KMS-11 (cell line): Measurements from ENCODE around the gene CRIM1.
A peak's percentile ranks its signal among the peaks of the same experiment; 100 is the strongest.

ENCODE experiments used
- H2AFZ ChIP-seq: fragments of 200-600 bp; sonication (generic); 2 replicates; pipeline ENCODE4 v1.6.1; 2016; ENCODE audit warnings: antibody characterized with exemption, mixed run types, low read depth
- H3K27ac ChIP-seq: fragments of 200-600 bp; sonication (generic); 2 replicates; pipeline ENCODE4 v1.6.1; 2016; ENCODE audit warnings: mild to moderate bottlenecking, mixed run types
- H3K27me3 ChIP-seq: fragments of 200-600 bp; sonication (generic); 2 replicates; pipeline ENCODE4 v1.6.1; 2017; ENCODE audit warnings: mild to moderate bottlenecking, low read depth, mixed run types, moderate library complexity; ENCODE audit not compliant: insufficient read depth
- H3K36me3 ChIP-seq: fragments of 200-600 bp; sonication (generic); 2 replicates; pipeline ENCODE4 v1.6.1; 2017; ENCODE audit warnings: mild to moderate bottlenecking, mixed run types; ENCODE audit not compliant: insufficient read depth
- H3K4me1 ChIP-seq: fragments of 200-600 bp; sonication (generic); 2 replicates; pipeline ENCODE4 v1.6.1; 2016; ENCODE audit warnings: mild to moderate bottlenecking, low read depth, mixed run types; ENCODE audit not compliant: poor library complexity, severe bottlenecking
- H3K4me2 ChIP-seq: fragments of 200-600 bp; sonication (generic); 2 replicates; pipeline ENCODE4 v1.7.0; 2016; ENCODE audit warnings: mild to moderate bottlenecking, mixed run types
- H3K4me3 ChIP-seq: fragments of 200-600 bp; sonication (generic); IDR thresholded peaks from 2 replicates; pipeline ENCODE4 v1.6.1; 2017; ENCODE audit warnings: low read depth, low read length, mixed read lengths; ENCODE audit not compliant: insufficient read depth
- H3K79me2 ChIP-seq: fragments of 200-600 bp; sonication (generic); 2 replicates; pipeline ENCODE4 v1.6.1; 2016; ENCODE audit warnings: low read depth, mixed run types; ENCODE audit not compliant: insufficient read depth
- H3K9ac ChIP-seq: fragments of 200-600 bp; sonication (generic); 2 replicates; pipeline ENCODE4 v1.6.1; 2016; ENCODE audit warnings: mild to moderate bottlenecking, mixed run types
- H4K20me1 ChIP-seq: fragments of 200-600 bp; sonication (generic); 2 replicates; pipeline ENCODE4 v1.6.1; 2016; ENCODE audit warnings: mild to moderate bottlenecking, mixed run types; ENCODE audit not compliant: insufficient read depth
- TF ChIP-seq, protein P1 (sequence below): fragments of 200-600 bp; sonication (generic); conservative IDR thresholded peaks from 2 replicates; pipeline ENCODE4 v1.6.1; 2017; ENCODE audit warnings: low read depth, mild to moderate bottlenecking, antibody characterized with exemption, low read length, moderate library complexity, mixed read lengths

Gene CRIM1

DNA sequence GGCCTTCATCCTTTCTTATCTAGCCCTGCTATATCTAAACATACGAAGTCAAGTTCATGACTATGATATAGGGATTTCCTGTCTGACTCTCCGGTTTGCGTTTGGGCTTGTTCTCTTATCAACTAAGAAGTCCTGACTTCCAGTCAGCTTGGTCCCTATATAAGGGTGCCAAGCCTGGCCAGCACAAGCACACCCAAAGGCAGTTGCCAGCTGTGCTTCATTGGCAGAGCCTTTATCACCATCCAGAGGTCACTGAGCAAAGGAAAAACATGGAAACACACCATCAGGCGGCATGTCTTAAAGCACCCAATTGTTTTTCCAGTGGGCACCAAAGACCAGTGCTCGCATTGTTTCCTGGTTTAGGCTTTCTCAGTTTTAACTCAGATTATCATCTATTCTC, 169.7 kb downstream of the CRIM1 start:
- TF ChIP-seq, protein P1, sequence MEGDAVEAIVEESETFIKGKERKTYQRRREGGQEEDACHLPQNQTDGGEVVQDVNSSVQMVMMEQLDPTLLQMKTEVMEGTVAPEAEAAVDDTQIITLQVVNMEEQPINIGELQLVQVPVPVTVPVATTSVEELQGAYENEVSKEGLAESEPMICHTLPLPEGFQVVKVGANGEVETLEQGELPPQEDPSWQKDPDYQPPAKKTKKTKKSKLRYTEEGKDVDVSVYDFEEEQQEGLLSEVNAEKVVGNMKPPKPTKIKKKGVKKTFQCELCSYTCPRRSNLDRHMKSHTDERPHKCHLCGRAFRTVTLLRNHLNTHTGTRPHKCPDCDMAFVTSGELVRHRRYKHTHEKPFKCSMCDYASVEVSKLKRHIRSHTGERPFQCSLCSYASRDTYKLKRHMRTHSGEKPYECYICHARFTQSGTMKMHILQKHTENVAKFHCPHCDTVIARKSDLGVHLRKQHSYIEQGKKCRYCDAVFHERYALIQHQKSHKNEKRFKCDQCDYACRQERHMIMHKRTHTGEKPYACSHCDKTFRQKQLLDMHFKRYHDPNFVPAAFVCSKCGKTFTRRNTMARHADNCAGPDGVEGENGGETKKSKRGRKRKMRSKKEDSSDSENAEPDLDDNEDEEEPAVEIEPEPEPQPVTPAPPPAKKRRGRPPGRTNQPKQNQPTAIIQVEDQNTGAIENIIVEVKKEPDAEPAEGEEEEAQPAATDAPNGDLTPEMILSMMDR: no peak
- Histone ChIP-seq H3K9ac (no peak overlapping the region), H2AFZ (no peak overlapping the region), H3K4me1 (peaks cover 37% of the 10 kb centered on the region), H4K20me1 (no peaks in the 10 kb centered on the region), H3K27ac (no peak overlapping the region), H3K27me3 (no peaks in the 10 kb centered on the region), H3K4me3 (no peak overlapping the region), H3K36me3 (no peaks in the 10 kb centered on the region; the same call in 1 of the 2 replicates), H3K79me2 (no peaks in the 10 kb centered on the region), H3K4me2 (no peak overlapping the region)

DNA sequence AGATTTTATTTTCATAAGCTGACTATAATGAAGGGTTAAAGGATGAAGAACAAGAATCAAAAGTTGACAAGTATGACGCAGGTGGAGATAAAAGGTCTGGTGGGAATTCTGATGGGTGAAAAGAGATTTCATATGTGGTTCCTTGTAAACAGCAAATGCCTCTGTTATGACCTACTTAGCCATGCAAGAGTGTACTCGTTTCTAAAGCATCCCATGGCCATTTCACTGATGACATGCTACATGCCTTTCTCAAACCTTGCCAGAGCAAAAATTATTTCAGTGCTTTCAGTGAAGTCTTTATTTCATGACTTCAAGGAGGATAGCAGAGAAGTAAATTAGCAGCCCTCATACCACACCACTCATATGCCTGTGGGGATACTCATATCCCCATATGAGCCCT, 170.6 kb downstream of the CRIM1 start:
- no peak overlapping the region for H3K4me3 ChIP-seq
- H3K27me3 ChIP-seq: no peaks in the 10 kb centered on the region
- H3K36me3 ChIP-seq: no peaks in the 10 kb centered on the region; the same call in 1 of the 2 replicates
- H3K79me2 ChIP-seq: no peaks in the 10 kb centered on the region
- peaks cover 29% of the 10 kb centered on the region for H3K4me1 ChIP-seq
- TF ChIP-seq, protein P1: no peak
- H3K4me2 ChIP-seq: no peak overlapping the region
- H2AFZ ChIP-seq: no peak overlapping the region
- no peak overlapping the region for H3K27ac ChIP-seq
- no peak overlapping the region for H3K9ac ChIP-seq
- H4K20me1 ChIP-seq: no peaks in the 10 kb centered on the region

DNA sequence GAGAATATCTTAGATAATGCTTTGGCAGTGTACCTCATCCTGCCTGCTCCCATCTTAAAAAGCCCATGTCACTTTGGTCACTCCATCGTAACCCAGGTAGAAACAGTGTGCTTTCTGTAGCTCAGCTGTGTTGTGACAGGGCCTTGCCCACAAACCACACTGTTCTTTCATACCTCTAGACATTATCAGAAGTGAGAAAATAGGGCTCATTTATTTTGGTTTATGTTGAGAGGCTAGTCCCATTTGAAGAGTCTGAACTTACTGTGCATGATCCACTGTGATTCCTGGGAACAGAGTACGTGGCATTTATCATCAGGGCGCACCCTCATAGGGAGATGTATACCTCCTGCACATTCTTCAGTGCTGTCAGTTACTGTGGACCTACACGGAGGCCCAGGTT, 172.7 kb downstream of the CRIM1 start:
- no peaks in the 10 kb centered on the region; the same call in 1 of the 2 replicates for H3K36me3 ChIP-seq
- peaks cover 28% of the 10 kb centered on the region for H3K4me1 ChIP-seq
- H3K79me2 ChIP-seq: no peaks in the 10 kb centered on the region
- H3K27me3 ChIP-seq: no peaks in the 10 kb centered on the region
- H3K27ac ChIP-seq: peak overlapping the region; percentile 9; the same call in 1 of the 2 replicates
- H4K20me1 ChIP-seq: no peaks in the 10 kb centered on the region
- H3K4me3 ChIP-seq: peak overlapping the region; percentile 61
- peak overlapping the region; percentile 55 for H3K4me2 ChIP-seq
- no peak overlapping the region for H3K9ac ChIP-seq
- TF ChIP-seq, protein P1: no peak
- no peak overlapping the region for H2AFZ ChIP-seq

DNA sequence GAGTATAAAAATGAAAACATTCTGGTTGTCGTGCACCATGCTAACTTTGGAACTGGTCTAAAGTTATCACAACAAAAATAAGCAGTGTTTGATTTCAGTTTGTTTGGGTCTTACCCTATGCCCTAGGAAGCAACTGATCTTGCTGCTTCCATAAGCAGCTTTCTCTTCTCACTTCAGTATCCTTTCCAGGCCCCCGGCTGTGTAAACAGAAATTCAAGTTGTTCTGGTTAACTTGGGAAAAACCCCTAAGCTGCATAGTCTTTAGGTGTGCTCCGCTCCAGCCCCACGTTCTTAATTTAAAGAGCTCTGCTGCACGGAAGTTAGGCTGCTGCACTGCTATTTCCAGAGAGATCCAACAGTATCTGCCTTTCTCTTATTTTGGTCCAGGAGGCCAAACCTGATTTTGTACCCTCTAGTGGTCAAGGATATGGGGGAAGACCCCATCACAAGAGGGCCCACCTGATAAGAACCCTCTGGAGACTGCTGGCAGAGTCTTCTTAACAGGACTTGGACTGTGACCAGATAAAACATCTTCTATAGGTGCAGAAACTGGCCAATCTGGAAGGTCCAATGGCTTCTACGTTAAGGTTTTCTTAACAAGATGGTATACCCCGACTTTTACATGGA, 173.3 kb downstream of the CRIM1 start:
- H3K27ac ChIP-seq: peak overlapping the region; percentile 9; the same call in 1 of the 2 replicates

More for the DNA sequence above, 173.3 kb downstream of the CRIM1 start:
- Histone ChIP-seq H3K4me2 (peak overlapping the region; percentile 55), H3K4me3 (peak overlapping the region; percentile 61), H3K27me3 (no peaks in the 10 kb centered on the region), H3K9ac (no peak overlapping the region), H3K36me3 (no peaks in the 10 kb centered on the region), H3K79me2 (no peaks in the 10 kb centered on the region), H4K20me1 (no peaks in the 10 kb centered on the region), H2AFZ (no peak overlapping the region), H3K4me1 (peaks cover 28% of the 10 kb centered on the region)
- TF ChIP-seq, protein P1: no peak
